ENCODE measurements around the gene KLHL2. TPM values are rescaled to one million over a fixed set of nuclear protein-coding genes. Genes with fewer than 3 reads are reported as not detected.
"Not testable (repeated sequence)": the region's sequence is repeated elsewhere in the genome, so short reads cannot be mapped to it uniquely, and the experiment has no call there.

KLHL2 gene
- total RNA-seq, 1 experiment from 2014 or later, result 20.1 TPM

- DNase-seq (ENCODE audit: low read depth), result peak; percentile 99
These were observed 120.1 kb downstream of the KLHL2 start, which contains the start of gene MSMO1 for GRCh38 chr4:165327211-165328100. TSS of gene MSMO1 (plus strand) at chr4:165327669. CDS start at chr4:165333371, 5,702 bp downstream.

- DNase-seq (ENCODE audit: low read depth), result no peak
These were observed 120.7 kb downstream of the KLHL2 start for GRCh38 chr4:165328101-165328425.

GRCh38 chr4:165328708-165329107 is 121.3 kb downstream of the KLHL2 start:
- DNase-seq (ENCODE audit: low read depth), result no peak

- DNase-seq (ENCODE audit: low read depth), result no peak
These were observed 122.7 kb downstream of the KLHL2 start for GRCh38 chr4:165330071-165330470.

GRCh38 chr4:165330666-165331065 is 123.3 kb downstream of the KLHL2 start:
- DNase-seq (ENCODE audit: low read depth), result no peak

GRCh38 chr4:165331359-165331758 is 124.0 kb downstream of the KLHL2 start:
- peak; percentile 39 for DNase-seq (ENCODE audit: low read depth)

GRCh38 chr4:165331823-165332222 is 124.5 kb downstream of the KLHL2 start:
- no peak for DNase-seq (ENCODE audit: low read depth)

GRCh38 chr4:165332502-165332901 is 125.1 kb downstream of the KLHL2 start:
- DNase-seq (ENCODE audit: low read depth), result no peak

GRCh38 chr4:165335163-165335703 is 127.9 kb downstream of the KLHL2 start:
- DNase-seq (ENCODE audit: low read depth), result no peak

- no peak for DNase-seq (ENCODE audit: low read depth)
These were observed 129.4 kb downstream of the KLHL2 start for GRCh38 chr4:165336743-165337142.

- DNase-seq (ENCODE audit: low read depth), result not testable (repeated sequence)
These were observed 135.0 kb downstream of the KLHL2 start for GRCh38 chr4:165342340-165342739.

GRCh38 chr4:165343353-165344191 is 136.2 kb downstream of the KLHL2 start:
- DNase-seq (ENCODE audit: low read depth), result no peak

GRCh38 chr4:165345666-165346417 is 138.5 kb downstream of the KLHL2 start:
- DNase-seq (ENCODE audit: low read depth), result no peak

- DNase-seq (ENCODE audit: low read depth), result no peak
These were observed 140.5 kb downstream of the KLHL2 start for GRCh38 chr4:165347647-165348569.

GRCh38 chr4:165351359-165352130 is 144.2 kb downstream of the KLHL2 start:
- DNase-seq (ENCODE audit: low read depth), result peak; percentile 37

- DNase-seq (ENCODE audit: low read depth), result peak; percentile 53
These were observed 148.5 kb downstream of the KLHL2 start for GRCh38 chr4:165355900-165356300.

GRCh38 chr4:165359506-165359905 is 152.1 kb downstream of the KLHL2 start:
- DNase-seq (ENCODE audit: low read depth), result peak; percentile 52

- DNase-seq (ENCODE audit: low read depth), result no peak
These were observed 152.8 kb downstream of the KLHL2 start for GRCh38 chr4:165360041-165360695.

Data from HT1080 (cell line).